ENCODE measurements around the gene NFATC4. TPM values are rescaled to one million over a fixed set of nuclear protein-coding genes. Genes with fewer than 3 reads are reported as not detected.

The NFATC4 gene
- polyA plus RNA-seq, 1 donor from 2014 or later, result 0.22 TPM

DNA sequence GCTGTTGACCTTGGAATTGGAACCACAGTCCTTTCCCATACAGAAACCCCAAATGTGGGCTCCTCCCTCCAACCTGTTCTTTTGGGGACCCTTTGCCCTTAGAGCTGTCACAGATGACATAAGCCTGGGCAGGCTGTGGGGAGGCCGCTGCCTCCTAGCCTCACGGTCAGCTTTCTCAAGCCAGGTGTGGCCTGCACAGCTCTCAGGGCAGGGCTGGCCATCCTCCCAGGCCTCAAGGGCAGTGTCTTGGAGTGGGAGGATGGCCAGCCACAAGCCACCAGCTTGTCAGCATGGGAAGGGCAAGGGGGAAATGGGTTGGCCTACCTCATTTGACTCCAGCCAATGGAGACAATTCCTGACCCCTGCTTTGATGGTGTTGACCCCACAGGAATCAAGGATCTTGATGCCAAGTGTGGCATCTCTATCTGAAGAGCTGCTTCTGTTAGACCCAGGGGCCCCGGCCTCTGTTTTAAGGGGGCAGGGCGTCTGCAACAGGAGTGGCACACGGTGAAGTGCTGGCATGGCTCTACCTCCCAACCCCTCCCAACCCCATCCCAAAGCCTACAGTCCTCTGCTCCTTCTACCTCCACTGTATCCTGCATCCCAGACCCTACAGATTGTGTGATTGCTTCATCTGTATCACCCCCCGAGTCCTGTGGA is 50.0 kb downstream of the NFATC4 start:
- H3K9ac ChIP-seq (ENCODE audit: low read length), result no peak overlapping the region
- H3K79me2 ChIP-seq (replicated peaks; ENCODE audit: insufficient read depth, low read length), result no peaks in the 10 kb centered on the region
- no peaks in the 10 kb centered on the region for H3K9me2 ChIP-seq (ENCODE audit: insufficient read depth, low read length)
- no peaks in the 10 kb centered on the region for H3F3A ChIP-seq (ENCODE audit: insufficient read depth, low read length, poor library complexity, severe bottlenecking)
- H3K9me3 ChIP-seq (ENCODE audit: low read length), result no peaks in the 10 kb centered on the region
- no peak overlapping the region for H3K4me2 ChIP-seq (ENCODE audit: low read length)
- H2AFZ ChIP-seq (ENCODE audit: low read depth, low read length), result no peak overlapping the region
- no peaks in the 10 kb centered on the region for H4K20me1 ChIP-seq (ENCODE audit: insufficient read depth)
- H3K4me3 ChIP-seq (ENCODE audit: low read length), result no peak overlapping the region
- H3K27ac ChIP-seq (ENCODE audit: low read length), result no peak overlapping the region
- TF ChIP-seq EP300 (conservative IDR thresholded peaks at IDR 0.05; ENCODE audit: poor library complexity, severe bottlenecking) (no peak), MXI1 (conservative IDR thresholded peaks at IDR 0.05; ENCODE audit: poor library complexity, severe bottlenecking) (no peak), RAD21 (conservative IDR thresholded peaks at IDR 0.05) (no peak), TAF1 (IDR thresholded peaks at IDR 0.05; ENCODE audit: low read depth) (no peak), SMC3 (conservative IDR thresholded peaks at IDR 0.05; ENCODE audit: poor library complexity) (no peak), POLR2AphosphoS5 (IDR thresholded peaks at IDR 0.05) (no peak)
- TF ChIP-seq, protein P1, sequence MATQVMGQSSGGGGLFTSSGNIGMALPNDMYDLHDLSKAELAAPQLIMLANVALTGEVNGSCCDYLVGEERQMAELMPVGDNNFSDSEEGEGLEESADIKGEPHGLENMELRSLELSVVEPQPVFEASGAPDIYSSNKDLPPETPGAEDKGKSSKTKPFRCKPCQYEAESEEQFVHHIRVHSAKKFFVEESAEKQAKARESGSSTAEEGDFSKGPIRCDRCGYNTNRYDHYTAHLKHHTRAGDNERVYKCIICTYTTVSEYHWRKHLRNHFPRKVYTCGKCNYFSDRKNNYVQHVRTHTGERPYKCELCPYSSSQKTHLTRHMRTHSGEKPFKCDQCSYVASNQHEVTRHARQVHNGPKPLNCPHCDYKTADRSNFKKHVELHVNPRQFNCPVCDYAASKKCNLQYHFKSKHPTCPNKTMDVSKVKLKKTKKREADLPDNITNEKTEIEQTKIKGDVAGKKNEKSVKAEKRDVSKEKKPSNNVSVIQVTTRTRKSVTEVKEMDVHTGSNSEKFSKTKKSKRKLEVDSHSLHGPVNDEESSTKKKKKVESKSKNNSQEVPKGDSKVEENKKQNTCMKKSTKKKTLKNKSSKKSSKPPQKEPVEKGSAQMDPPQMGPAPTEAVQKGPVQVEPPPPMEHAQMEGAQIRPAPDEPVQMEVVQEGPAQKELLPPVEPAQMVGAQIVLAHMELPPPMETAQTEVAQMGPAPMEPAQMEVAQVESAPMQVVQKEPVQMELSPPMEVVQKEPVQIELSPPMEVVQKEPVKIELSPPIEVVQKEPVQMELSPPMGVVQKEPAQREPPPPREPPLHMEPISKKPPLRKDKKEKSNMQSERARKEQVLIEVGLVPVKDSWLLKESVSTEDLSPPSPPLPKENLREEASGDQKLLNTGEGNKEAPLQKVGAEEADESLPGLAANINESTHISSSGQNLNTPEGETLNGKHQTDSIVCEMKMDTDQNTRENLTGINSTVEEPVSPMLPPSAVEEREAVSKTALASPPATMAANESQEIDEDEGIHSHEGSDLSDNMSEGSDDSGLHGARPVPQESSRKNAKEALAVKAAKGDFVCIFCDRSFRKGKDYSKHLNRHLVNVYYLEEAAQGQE (IDR thresholded peaks at IDR 0.05; ENCODE audit: borderline replicate concordance), result no peak
- no peaks in the 10 kb centered on the region for H3K27me3 ChIP-seq (ENCODE audit: insufficient read depth, low read depth, low read length)
- H3K36me3 ChIP-seq (ENCODE audit: insufficient read depth, low read length), result no peaks in the 10 kb centered on the region

DNA sequence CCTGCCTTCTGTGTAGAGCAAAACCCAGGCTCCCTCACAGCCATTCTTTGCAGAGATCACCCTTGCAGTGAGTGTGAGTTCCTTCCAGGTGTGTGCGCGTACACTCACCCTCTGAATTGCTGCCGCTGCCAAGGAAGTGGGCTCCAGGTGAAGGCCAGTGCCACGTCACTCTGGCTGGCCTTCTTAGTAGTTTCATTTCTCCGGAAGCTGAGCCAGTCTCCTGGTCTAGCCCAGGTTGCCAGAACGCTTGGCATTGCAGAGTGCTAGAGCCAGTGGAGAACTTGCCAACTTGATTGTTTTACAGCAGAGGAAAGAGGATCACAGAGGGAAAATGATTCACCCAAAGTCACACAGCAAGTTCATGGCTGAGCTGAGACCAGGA is 50.5 kb downstream of the NFATC4 start:
- Histone ChIP-seq H3K9me3 (ENCODE audit: low read length) (no peaks in the 10 kb centered on the region), H3K9ac (ENCODE audit: low read length) (no peak overlapping the region), H4K20me1 (ENCODE audit: insufficient read depth) (no peaks in the 10 kb centered on the region), H3K27me3 (ENCODE audit: insufficient read depth, low read depth, low read length) (no peaks in the 10 kb centered on the region), H3K9me2 (ENCODE audit: insufficient read depth, low read length) (no peaks in the 10 kb centered on the region), H3K27ac (ENCODE audit: low read length) (no peak overlapping the region), H3K4me2 (ENCODE audit: low read length) (no peak overlapping the region), H2AFZ (ENCODE audit: low read depth, low read length) (no peak overlapping the region), H3F3A (ENCODE audit: insufficient read depth, low read length, poor library complexity, severe bottlenecking) (no peaks in the 10 kb centered on the region), H3K36me3 (ENCODE audit: insufficient read depth, low read length) (no peaks in the 10 kb centered on the region), H3K4me3 (ENCODE audit: low read length) (no peak overlapping the region), H3K79me2 (replicated peaks; ENCODE audit: insufficient read depth, low read length) (no peaks in the 10 kb centered on the region)
- TF ChIP-seq TAF1 (IDR thresholded peaks at IDR 0.05; ENCODE audit: low read depth) (no peak), MXI1 (conservative IDR thresholded peaks at IDR 0.05; ENCODE audit: poor library complexity, severe bottlenecking) (no peak), POLR2AphosphoS5 (IDR thresholded peaks at IDR 0.05) (no peak), EP300 (conservative IDR thresholded peaks at IDR 0.05; ENCODE audit: poor library complexity, severe bottlenecking) (no peak), RAD21 (conservative IDR thresholded peaks at IDR 0.05) (no peak), EZH2 (IDR thresholded peaks at IDR 0.05; ENCODE audit: borderline replicate concordance, insufficient read depth, low read length, poor library complexity, severe bottlenecking) (no peak), SMC3 (conservative IDR thresholded peaks at IDR 0.05; ENCODE audit: poor library complexity) (no peak)
- TF ChIP-seq, protein P1 (IDR thresholded peaks at IDR 0.05; ENCODE audit: borderline replicate concordance), result no peak
- TF ChIP-seq, protein P2, sequence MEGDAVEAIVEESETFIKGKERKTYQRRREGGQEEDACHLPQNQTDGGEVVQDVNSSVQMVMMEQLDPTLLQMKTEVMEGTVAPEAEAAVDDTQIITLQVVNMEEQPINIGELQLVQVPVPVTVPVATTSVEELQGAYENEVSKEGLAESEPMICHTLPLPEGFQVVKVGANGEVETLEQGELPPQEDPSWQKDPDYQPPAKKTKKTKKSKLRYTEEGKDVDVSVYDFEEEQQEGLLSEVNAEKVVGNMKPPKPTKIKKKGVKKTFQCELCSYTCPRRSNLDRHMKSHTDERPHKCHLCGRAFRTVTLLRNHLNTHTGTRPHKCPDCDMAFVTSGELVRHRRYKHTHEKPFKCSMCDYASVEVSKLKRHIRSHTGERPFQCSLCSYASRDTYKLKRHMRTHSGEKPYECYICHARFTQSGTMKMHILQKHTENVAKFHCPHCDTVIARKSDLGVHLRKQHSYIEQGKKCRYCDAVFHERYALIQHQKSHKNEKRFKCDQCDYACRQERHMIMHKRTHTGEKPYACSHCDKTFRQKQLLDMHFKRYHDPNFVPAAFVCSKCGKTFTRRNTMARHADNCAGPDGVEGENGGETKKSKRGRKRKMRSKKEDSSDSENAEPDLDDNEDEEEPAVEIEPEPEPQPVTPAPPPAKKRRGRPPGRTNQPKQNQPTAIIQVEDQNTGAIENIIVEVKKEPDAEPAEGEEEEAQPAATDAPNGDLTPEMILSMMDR (IDR thresholded peaks at IDR 0.05; ENCODE audit: poor library complexity, severe bottlenecking), result no peak

All from neural cell (in vitro differentiated cells).